ENCODE measurements around the gene LBHD1. TPM values are rescaled to one million over a fixed set of nuclear protein-coding genes. Genes with fewer than 3 reads are reported as not detected.

LBHD1 gene
- total RNA-seq, 1 experiment from 2014 or later: 10.4 TPM

GRCh38 chr11:62613291-62613778 lies 58.7 kb downstream of the LBHD1 start:
- Histone ChIP-seq H2BK5ac (ENCODE audit: insufficient read length, low read length) (no peak overlapping the region), H2BK20ac (ENCODE audit: low read depth, low read length, poor library complexity, severe bottlenecking) (no peak overlapping the region), H3K9ac (ENCODE audit: extremely low read depth, insufficient read length, low read length) (no peak overlapping the region), H3K27ac (ENCODE audit: insufficient read length, low read depth, low read length) (no peak overlapping the region), H3K18ac (ENCODE audit: insufficient read length, low read depth, low read length) (no peak overlapping the region), H2BK12ac (ENCODE audit: insufficient read length, low read depth, low read length) (no peak overlapping the region), H3K56ac (ENCODE audit: insufficient read length, low read depth, low read length) (no peak overlapping the region), H4K20me1 (ENCODE audit: control insufficient read depth, insufficient read depth, insufficient read length) (no peaks in the 10 kb centered on the region), H4K5ac (ENCODE audit: insufficient read length, low read depth, low read length) (no peak overlapping the region), H3K79me1 (ENCODE audit: insufficient read depth, low read depth, low read length, poor library complexity, severe bottlenecking) (no peaks in the 10 kb centered on the region), H2BK120ac (ENCODE audit: low read depth, low read length, poor library complexity, severe bottlenecking) (no peak overlapping the region), H3T11ph (ENCODE audit: low read length) (no peak overlapping the region), H3K23me2 (ENCODE audit: insufficient read length, low read depth, low read length, poor library complexity, severe bottlenecking) (peaks cover 13% of the 10 kb centered on the region), H3K23ac (ENCODE audit: insufficient read length, low read depth, low read length) (no peak overlapping the region), H3K9me3 (ENCODE audit: control insufficient read depth, low read depth, low read length) (no peaks in the 10 kb centered on the region), H2BK15ac (ENCODE audit: low read depth, low read length) (no peak overlapping the region), H3K4me1 (ENCODE audit: insufficient read depth, low read length) (no peaks in the 10 kb centered on the region), H2AFZ (ENCODE audit: low read length) (no peak overlapping the region), H4K91ac (ENCODE audit: insufficient read length, low read depth, low read length) (no peak overlapping the region), H2AK5ac (ENCODE audit: insufficient read length, low read length) (no peak overlapping the region), H3K79me2 (ENCODE audit: insufficient read depth, low read length) (no peaks in the 10 kb centered on the region), H3K4ac (ENCODE audit: low read depth, low read length) (no peak overlapping the region), H3K14ac (ENCODE audit: insufficient read depth, low read length) (no peak overlapping the region), H3K27me3 (ENCODE audit: insufficient read depth, low read length) (no peaks in the 10 kb centered on the region), H3K4me2 (ENCODE audit: insufficient read depth, insufficient read length, low read length) (no peak overlapping the region), H4K8ac (replicated peaks; ENCODE audit: insufficient read length, low read depth, low read length) (no peak overlapping the region)
- peaks cover 4% of the 10 kb centered on the region for H3K27me3 Mint-ChIP-seq (ENCODE audit: low read depth)
- DNase-seq: no peak
- H3K27ac Mint-ChIP-seq: no peak overlapping the region; a peak in 1 of 7 replicates
- peaks cover 17 to 29% of the 10 kb centered on the region in 2 experiments for H3K4me1 Mint-ChIP-seq
- peaks cover 0 to 15% (median 13%) of the 10 kb centered on the region in 3 experiments; a peak in 6 of 7 replicates for H3K36me3 Mint-ChIP-seq (ENCODE audit: insufficient read depth in 1 of 3, low read depth in 3 of 3)
- WGBS (ENCODE audit: extremely low coverage, insufficient read length, low lambda C conversion rate): no CpG with 5 or more reads among the region's 15 CpGs
- no peak overlapping the region; a peak in 1 of 5 replicates for H3K4me3 Mint-ChIP-seq
- TF ChIP-seq CTCF (conservative IDR thresholded peaks at IDR 0.05): no peak
- no peaks in the 10 kb centered on the region for H3K9me3 Mint-ChIP-seq

Other genes starting within 250 kb of the LBHD1 start
- 13.9 and 15.2 TPM in 2 replicates for gene AHNAK, start 125.5 kb downstream of the LBHD1 start, total RNA-seq (2021)
- gene EEF1G, start 98.4 kb downstream of the LBHD1 start, total RNA-seq (2021): 1,790 and 1,800 TPM in 2 replicates
- 20.7 and 24.9 TPM in 2 replicates for gene TUT1, start 80.7 kb downstream of the LBHD1 start, total RNA-seq (2021)
- gene MTA2, start 70.4 kb downstream of the LBHD1 start, total RNA-seq (2021): 143 and 149 TPM in 2 replicates
- 35.3 and 40.6 TPM in 2 replicates for gene EML3, start 59.5 kb downstream of the LBHD1 start, total RNA-seq (2021)
- gene ROM1, start 59.0 kb downstream of the LBHD1 start, total RNA-seq (2021): 0.79 and 1.0 TPM in 2 replicates
- gene B3GAT3, start 50.3 kb downstream of the LBHD1 start, total RNA-seq (2021): 30.6 and 30.8 TPM in 2 replicates
- 387 TPM in 2 replicates for gene GANAB, start 25.7 kb downstream of the LBHD1 start, total RNA-seq (2021)
- 40.0 and 41.6 TPM in 2 replicates for gene INTS5, start 19.0 kb downstream of the LBHD1 start, total RNA-seq (2021)
- gene C11orf98, start 7.1 kb downstream of the LBHD1 start, total RNA-seq (2021): 139 and 150 TPM in 2 replicates
- gene CSKMT, start 7.0 kb downstream of the LBHD1 start, total RNA-seq (2021): 49.2 and 51.5 TPM in 2 replicates
- gene UQCC3, start 594 bp downstream of the LBHD1 start, total RNA-seq (2021): 11.1 and 12.3 TPM in 2 replicates
- gene UBXN1, start 6.8 kb upstream of the LBHD1 start, total RNA-seq (2021): 110 and 118 TPM in 2 replicates
- 0.59 and 0.79 TPM in 2 replicates for gene LRRN4CL, start 17.3 kb upstream of the LBHD1 start, total RNA-seq (2021)
- gene BSCL2, start 35.2 kb upstream of the LBHD1 start, total RNA-seq (2021): 68.4 and 77.4 TPM in 2 replicates
- 3.2 and 3.4 TPM in 2 replicates for gene GNG3, start 35.4 kb upstream of the LBHD1 start, total RNA-seq (2021)
- 40.6 and 43.5 TPM in 2 replicates for gene HNRNPUL2, start 55.2 kb upstream of the LBHD1 start, total RNA-seq (2021)
- gene TTC9C, start 56.2 kb upstream of the LBHD1 start, total RNA-seq (2021): 31.6 and 33.4 TPM in 2 replicates
- 39.7 and 43.4 TPM in 2 replicates for gene ZBTB3, start 81.9 kb upstream of the LBHD1 start, total RNA-seq (2021)
- 126 and 129 TPM in 2 replicates for gene POLR2G, start 89.3 kb upstream of the LBHD1 start, total RNA-seq (2021)
- gene TAF6L, start 99.1 kb upstream of the LBHD1 start, total RNA-seq (2021): 37.7 and 44.2 TPM in 2 replicates
- gene TMEM179B, start 115.1 kb upstream of the LBHD1 start, total RNA-seq (2021): 25.0 and 25.5 TPM in 2 replicates
- gene TMEM223, start 119.7 kb upstream of the LBHD1 start, total RNA-seq (2021): 21.7 and 22.2 TPM in 2 replicates
- 65.5 and 69.0 TPM in 2 replicates for gene NXF1, start 133.2 kb upstream of the LBHD1 start, total RNA-seq (2021)
- gene STX5, start 159.8 kb upstream of the LBHD1 start, total RNA-seq (2021): 33.5 and 34.7 TPM in 2 replicates
- 0.53 and 1.2 TPM in 2 replicates for gene TEX54, start 160.6 kb upstream of the LBHD1 start, total RNA-seq (2021)
- gene WDR74, start 167.3 kb upstream of the LBHD1 start, total RNA-seq (2021): 121 and 124 TPM in 2 replicates
- 289 and 290 TPM in 2 replicates for gene SLC3A2, start 208.6 kb upstream of the LBHD1 start, total RNA-seq (2021)
- not detected in 2 replicates for gene CHRM1, start 249.1 kb upstream of the LBHD1 start, total RNA-seq (2021)

Data from H9 (cell line).